NCI-H1417 (cell line): ENCODE results near the gene ZNF385B.

ENCODE experiments used
- DNase-seq, 3 experiments: peaks; one replicate each; lab custom pipeline; 2025; lab: John Stamatoyannopoulos, UW

The ZNF385B gene

GRCh38 chr2:179685146-179685545, 176.3 kb downstream of the ZNF385B start:
- DNase-seq, result peak in 1 of 3 experiments; percentile 41

GRCh38 chr2:179682756-179683155, 178.7 kb downstream of the ZNF385B start:
- DNase-seq, result no peak

GRCh38 chr2:179677746-179678505, 183.5 kb downstream of the ZNF385B start:
- DNase-seq, result no peak

GRCh38 chr2:179677077-179677688, 184.2 kb downstream of the ZNF385B start:
- DNase-seq, result peak in 1 of 3 experiments; percentile 40

- DNase-seq, result no peak
Measured at GRCh38 chr2:179675435-179675834, 186.0 kb downstream of the ZNF385B start.

- no peak for DNase-seq
Measured at GRCh38 chr2:179671043-179671981, 190.1 kb downstream of the ZNF385B start.

- no peak for DNase-seq
Measured at GRCh38 chr2:179669196-179669595, 192.2 kb downstream of the ZNF385B start.

GRCh38 chr2:179664972-179665812, 196.2 kb downstream of the ZNF385B start:
- DNase-seq, result peak in 2 of 3 experiments; percentile 76 to 96

- DNase-seq, result no peak
Measured at GRCh38 chr2:179661986-179662385, 199.4 kb downstream of the ZNF385B start.

- DNase-seq, result no peak
Measured at GRCh38 chr2:179657068-179657595, 204.3 kb downstream of the ZNF385B start.

- DNase-seq, result no peak
Measured at GRCh38 chr2:179655627-179656026, 205.8 kb downstream of the ZNF385B start.

GRCh38 chr2:179654806-179655205, 206.6 kb downstream of the ZNF385B start:
- no peak for DNase-seq

GRCh38 chr2:179652296-179652695, 209.1 kb downstream of the ZNF385B start:
- no peak for DNase-seq

GRCh38 chr2:179650420-179650819, 211.0 kb downstream of the ZNF385B start:
- DNase-seq, result no peak

GRCh38 chr2:179646862-179647587, 214.4 kb downstream of the ZNF385B start:
- no peak for DNase-seq

- DNase-seq, result no peak
Measured at GRCh38 chr2:179646173-179646769, 215.1 kb downstream of the ZNF385B start.

GRCh38 chr2:179645047-179645446, 216.4 kb downstream of the ZNF385B start:
- DNase-seq, result no peak

GRCh38 chr2:179642462-179642861, 218.9 kb downstream of the ZNF385B start:
- DNase-seq, result no peak

- no peak for DNase-seq
Measured at GRCh38 chr2:179636995-179637394, 224.4 kb downstream of the ZNF385B start.
